Stomach (tissue), 9 donors: Measurements from ENCODE around the gene ZBTB44. TPM values are rescaled to one million over a fixed set of nuclear protein-coding genes. Genes with fewer than 3 reads are reported as not detected.
"Not testable (repeated sequence)": the region's sequence is repeated elsewhere in the genome, so short reads cannot be mapped to it uniquely, and the experiment has no call there.

ENCODE experiments used
- DNase-seq, 2 donors: peaks; one replicate each; pipeline versions ENCODE4 v3.0.0 to v3.0.0-alpha.2; 2013 to 2019
- H3K27ac ChIP-seq, 5 donors: fragments of 200-600 bp in 4 of 5; sonication (generic) in 4 of 5; one replicate each; pipeline ENCODE4 v1.5.1; 2013 to 2019; ENCODE audit warnings: mild to moderate bottlenecking in 1 of 5, moderate library complexity in 1 of 5
- H3K27me3 ChIP-seq, 3 donors: fragments of 200-600 bp; sonication (generic); one replicate each; pipeline ENCODE4 v1.5.1; 2017 to 2019; ENCODE audit warnings: mixed run types in 1 of 3
- H3K36me3 ChIP-seq, 4 donors: fragments of 200-600 bp; sonication (generic); 1 replicate in 3 of 4; 2 replicates in 1 of 4; pipeline ENCODE4 v1.5.1; 2016 to 2019
- H3K4me1 ChIP-seq, 4 donors: fragments of 200-600 bp; sonication (generic); one replicate each; pipeline ENCODE4 v1.5.1; 2016 to 2019
- H3K4me3 ChIP-seq, 4 donors: fragments of 200-600 bp; sonication (generic) in 3 of 4; one replicate each; pipeline ENCODE4 v1.5.1; 2016 to 2019; ENCODE audit warnings: mild to moderate bottlenecking in 1 of 4
- H3K9me3 ChIP-seq, 4 donors: fragments of 200-600 bp; sonication (generic); one replicate each; pipeline ENCODE4 v1.5.1; 2016 to 2019
- EP300 ChIP-seq: sonication (generic); formaldehyde crosslinking; IDR thresholded peaks from one replicate; pipeline ENCODE4 v1.6.1; 2017; ENCODE audit warnings: antibody characterized with exemption
- POLR2A ChIP-seq, 4 donors: fragments of 450-650 bp; IDR thresholded peaks; one replicate each; pipeline ENCODE4 v1.6.1; 2016; ENCODE audit warnings: antibody characterized with exemption in 4 of 4, control low read depth in 2 of 4, mild to moderate bottlenecking in 1 of 4, moderate library complexity in 1 of 4
- POLR2AphosphoS5 ChIP-seq, 3 donors: sonication (generic); formaldehyde crosslinking; IDR thresholded peaks; one replicate each; pipeline ENCODE4 v1.6.1; 2016; ENCODE audit warnings: antibody characterized with exemption in 3 of 3
- WGBS, 5 donors: extraction: QIAGEN DNeasy Blood & Tissue Kit in 3 of 5; methylation state at CpG; one replicate each; pipeline versions ENCODE4 v1.1.5 to v1.1.7; 2013 to 2018; 5-methylcytosine and 5-hydroxymethylcytosine counted together
- intact Hi-C: fragments of 100-400 bp; cut with DNase I; formaldehyde crosslinking; loops from one replicate; pipeline ENCODE4 v1.15.1; 2023; ENCODE audit warnings: low total_unique reads
- polyA plus RNA-seq, 3 donors: library from polyadenylated mRNA; stranded (reverse); fragments of 200-250 nt; gene quantifications; one replicate each; pipeline ENCODE4 v1.2.3, GENCODE V29; 2013
- total RNA-seq, 5 donors: library from RNA; depleted of rRNA; stranded (reverse); fragments of >200 nt; gene quantifications; one replicate each; pipeline versions ENCODE4 v1.1.0 to v1.2.3, GENCODE V29; 2014 to 2016
- TF ChIP-seq, protein P1 (sequence below), 7 experiments: fragments of 450-650 bp in 4 of 7; fragments of 200-600 bp in 3 of 7; sonication (generic) in 3 of 7; IDR thresholded peaks; one replicate each; pipeline ENCODE4 v1.5.1; 2016 to 2019; ENCODE audit warnings: antibody characterized with exemption in 7 of 7, control low read depth in 2 of 7, mild to moderate bottlenecking in 1 of 7
- donor health status: healthy with polysubstance abuse.
- donor health status: Bipolar disorder and iron deficiency.
- donor health status: healthy.

ZBTB44 gene
- total and polyA plus RNA-seq, 8 donors: 8.4 to 123 (median 35.9) TPM

- no peak overlapping the region for H3K27ac ChIP-seq
- H3K4me3 ChIP-seq: no peak overlapping the region
- 85 to 99% (median 90%) methylated on average over 3 of the region's 3 CpGs for WGBS, 5 donors
- intact Hi-C loops: no loop called here
- H3K27me3 ChIP-seq: no peaks in the 10 kb centered on the region
- H3K36me3 ChIP-seq: peaks cover 0 to 8% (median 4%) of the 10 kb centered on the region in 4 donors
- peaks cover 0 to 53% (median 29%) of the 10 kb centered on the region in 4 donors for H3K4me1 ChIP-seq
- TF ChIP-seq POLR2A (IDR thresholded peaks at IDR 0.05): no peak
- TF ChIP-seq EP300: no peak
- TF ChIP-seq, protein P1, sequence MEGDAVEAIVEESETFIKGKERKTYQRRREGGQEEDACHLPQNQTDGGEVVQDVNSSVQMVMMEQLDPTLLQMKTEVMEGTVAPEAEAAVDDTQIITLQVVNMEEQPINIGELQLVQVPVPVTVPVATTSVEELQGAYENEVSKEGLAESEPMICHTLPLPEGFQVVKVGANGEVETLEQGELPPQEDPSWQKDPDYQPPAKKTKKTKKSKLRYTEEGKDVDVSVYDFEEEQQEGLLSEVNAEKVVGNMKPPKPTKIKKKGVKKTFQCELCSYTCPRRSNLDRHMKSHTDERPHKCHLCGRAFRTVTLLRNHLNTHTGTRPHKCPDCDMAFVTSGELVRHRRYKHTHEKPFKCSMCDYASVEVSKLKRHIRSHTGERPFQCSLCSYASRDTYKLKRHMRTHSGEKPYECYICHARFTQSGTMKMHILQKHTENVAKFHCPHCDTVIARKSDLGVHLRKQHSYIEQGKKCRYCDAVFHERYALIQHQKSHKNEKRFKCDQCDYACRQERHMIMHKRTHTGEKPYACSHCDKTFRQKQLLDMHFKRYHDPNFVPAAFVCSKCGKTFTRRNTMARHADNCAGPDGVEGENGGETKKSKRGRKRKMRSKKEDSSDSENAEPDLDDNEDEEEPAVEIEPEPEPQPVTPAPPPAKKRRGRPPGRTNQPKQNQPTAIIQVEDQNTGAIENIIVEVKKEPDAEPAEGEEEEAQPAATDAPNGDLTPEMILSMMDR (IDR thresholded peaks at IDR 0.05): no peak
- TF ChIP-seq POLR2AphosphoS5 (IDR thresholded peaks at IDR 0.05): no peak
- peaks cover 0 to 5% (median 1%) of the 10 kb centered on the region in 4 donors for H3K9me3 ChIP-seq
- DNase-seq: no peak
Observed at GRCh38 chr11:130246738-130247137, 68.0 kb downstream of the ZBTB44 start.

GRCh38 chr11:130246270-130246669 lies 68.4 kb downstream of the ZBTB44 start:
- Histone ChIP-seq H3K36me3 (peaks cover 0 to 8% (median 4%) of the 10 kb centered on the region in 4 donors), H3K4me3 (no peak overlapping the region), H3K9me3 (peaks cover 0 to under 1% (median 0%) of the 10 kb centered on the region in 4 donors), H3K27me3 (no peaks in the 10 kb centered on the region), H3K4me1 (peaks cover 0 to 56% (median 30%) of the 10 kb centered on the region in 4 donors), H3K27ac (no peak overlapping the region)
- intact Hi-C loops: no loop called here
- TF ChIP-seq POLR2AphosphoS5 (IDR thresholded peaks at IDR 0.05) (no peak), POLR2A (IDR thresholded peaks at IDR 0.05) (no peak), EP300 (no peak)
- TF ChIP-seq, protein P1 (IDR thresholded peaks at IDR 0.05): no peak
- no peak for DNase-seq
- WGBS, 5 donors: 53 to 83% (median 63%) methylated on average over 1 of the region's 1 CpG

- H3K27me3 ChIP-seq, intact Hi-C loops, H3K27ac ChIP-seq, H3K4me3 ChIP-seq, DNase-seq, H3K36me3 ChIP-seq, H3K9me3 ChIP-seq: not testable (repeated sequence)
- WGBS, 5 donors: 56 to 74% (median 63%) methylated on average over 6 of the region's 6 CpGs
- H3K4me1 ChIP-seq: peaks cover 0 to 55% (median 30%) of the 10 kb centered on the region in 4 donors
Observed at GRCh38 chr11:130245375-130245774, 69.3 kb downstream of the ZBTB44 start.

DNA sequence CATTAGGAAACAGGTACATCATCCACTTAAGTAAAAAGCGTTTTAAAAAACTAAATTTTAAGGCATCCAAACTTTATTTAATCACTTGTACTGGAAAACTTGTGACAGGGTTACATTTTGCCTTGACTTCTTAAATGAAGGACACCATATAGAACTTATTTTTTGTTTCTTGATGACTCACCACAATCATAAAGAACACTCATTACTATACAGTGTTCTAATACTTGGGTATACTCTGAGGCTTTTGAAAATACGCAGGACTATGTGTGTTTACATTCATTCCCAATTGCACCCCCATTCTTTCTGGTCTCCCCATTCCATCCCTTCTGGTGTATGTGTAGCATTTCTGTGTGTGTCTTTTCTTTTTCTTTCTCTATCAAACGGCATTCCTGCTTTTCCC lies 69.9 kb downstream of the ZBTB44 start:
- Histone ChIP-seq H3K4me1 (peaks cover 0 to 50% (median 29%) of the 10 kb centered on the region in 4 donors), H3K36me3 (peaks cover 0 to 2% (median 0%) of the 10 kb centered on the region in 4 donors), H3K27me3 (no peaks in the 10 kb centered on the region), H3K4me3 (no peak overlapping the region), H3K9me3 (no peaks in the 10 kb centered on the region), H3K27ac (no peak overlapping the region)
- 91 to 99% (median 95%) methylated on average over 3 of the region's 3 CpGs for WGBS, 5 donors
- intact Hi-C loops: no loop called here
- no peak for DNase-seq
- TF ChIP-seq POLR2A (IDR thresholded peaks at IDR 0.05): no peak
- TF ChIP-seq, protein P1 (IDR thresholded peaks at IDR 0.05): no peak
- TF ChIP-seq EP300: no peak
- no peak for TF ChIP-seq POLR2AphosphoS5 (IDR thresholded peaks at IDR 0.05)

- Histone ChIP-seq H3K27me3 (no peaks in the 10 kb centered on the region), H3K36me3 (peaks cover 0 to 10% (median 3%) of the 10 kb centered on the region in 4 donors), H3K27ac (no peak overlapping the region), H3K9me3 (no peaks in the 10 kb centered on the region), H3K4me1 (peaks cover 0 to 46% (median 26%) of the 10 kb centered on the region in 4 donors), H3K4me3 (no peak overlapping the region)
- TF ChIP-seq EP300 (no peak), POLR2A (IDR thresholded peaks at IDR 0.05) (no peak), POLR2AphosphoS5 (IDR thresholded peaks at IDR 0.05) (no peak)
- TF ChIP-seq, protein P1 (IDR thresholded peaks at IDR 0.05): no peak
- WGBS, 5 donors: 13 to 53% (median 32%) methylated on average over 2 of the region's 2 CpGs
- intact Hi-C loops: no loop called here
- peak in 1 of 2 donors; percentile 55 for DNase-seq
Observed at GRCh38 chr11:130243816-130244215, 70.9 kb downstream of the ZBTB44 start.
